Colonic mucosa (tissue), 4 donors: ENCODE data around the gene RBM17. TPM values are rescaled to one million over a fixed set of nuclear protein-coding genes. Genes with fewer than 3 reads are reported as not detected.

ENCODE experiments used
- DNase-seq: peaks from one replicate; pipeline ENCODE4 v3.0.0-alpha.2; 2020
- H3K27ac ChIP-seq: fragments of 200-600 bp; one replicate; pipeline ENCODE4 v1.8.0; 2021
- H3K27me3 ChIP-seq: fragments of 200-600 bp; one replicate; pipeline ENCODE4 v1.8.0; 2021
- H3K36me3 ChIP-seq: fragments of 200-600 bp; one replicate; pipeline ENCODE4 v1.8.0; 2021
- H3K4me1 ChIP-seq: fragments of 200-600 bp; one replicate; pipeline ENCODE4 v1.8.0; 2021; ENCODE audit warnings: mild to moderate bottlenecking
- H3K4me3 ChIP-seq: fragments of 200-600 bp; one replicate; pipeline ENCODE4 v1.8.0; 2021
- H3K9ac ChIP-seq, 2 donors: one replicate each; pipeline ENCODE4 v1.7.0; 2013; ENCODE audit warnings: control low read depth in 2 of 2, low read depth in 2 of 2, low read length in 2 of 2
- H3K9me3 ChIP-seq: fragments of 200-600 bp; one replicate; pipeline ENCODE4 v1.8.0; 2021
- CTCF ChIP-seq: fragments of 200-600 bp; IDR thresholded peaks from one replicate; pipeline ENCODE4 v1.8.0; 2022; ENCODE audit warnings: antibody characterized with exemption, mild to moderate bottlenecking
- intact Hi-C: fragments of 100-400 bp; cut with DNase I; formaldehyde crosslinking; loops from one replicate; pipeline ENCODE4 v1.14.1; 2022
- total RNA-seq, 2 donors: library from RNA; stranded (reverse); fragmentation: NEBNext Ultra II Directional in 1 of 2; extraction: Animal tissue kit (Norgen Biotek cat#: 25700) in 1 of 2; gene quantifications; one replicate each; pipeline ENCODE4 v1.2.1, GENCODE V29; 2021
- donor health status: healthy.
- donor health status: DM: no; HTN: no; CAD: no.
- donor health status: DM: no; HTN: no; CAD: no.

RBM17 gene
- total RNA-seq, 2 donors from 2014 or later = 80.3 to 110 TPM

- Histone ChIP-seq H3K36me3 (no peaks in the 10 kb centered on the region), H3K9ac (no peak overlapping the region), H3K27ac (no peak overlapping the region), H3K27me3 (no peaks in the 10 kb centered on the region), H3K4me1 (no peaks in the 10 kb centered on the region), H3K9me3 (no peaks in the 10 kb centered on the region), H3K4me3 (no peak overlapping the region)
- TF ChIP-seq CTCF = no peak
- no peak for DNase-seq
- intact Hi-C loops = loop anchor here (5.0 kb wide), 1 partner anchor 42 kb away; no protein-coding TSS in a partner anchor
Observed at GRCh38 chr10:6154566-6154965, 65.7 kb downstream of the RBM17 start.

DNA sequence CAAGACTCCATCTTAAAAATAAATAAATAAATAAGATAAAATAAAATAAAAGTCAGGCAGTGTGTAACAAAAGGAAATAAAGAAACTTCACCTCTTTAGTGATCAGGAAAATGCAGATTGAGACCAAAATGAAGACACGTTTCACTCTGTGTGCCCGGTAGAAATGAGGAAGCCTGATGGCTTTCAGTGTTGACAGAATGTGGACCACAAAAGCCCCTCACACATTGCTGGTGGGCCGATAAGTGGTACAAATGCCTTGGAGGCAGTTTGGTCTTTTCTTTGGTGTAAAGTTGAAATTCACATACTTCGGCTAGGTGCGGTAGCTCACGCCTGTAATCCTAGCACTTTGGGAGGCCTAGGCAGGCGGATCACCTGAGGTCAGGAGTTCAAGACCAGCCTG lies 69.4 kb downstream of the RBM17 start:
- Histone ChIP-seq H3K36me3 (no peaks in the 10 kb centered on the region), H3K4me1 (no peaks in the 10 kb centered on the region), H3K9me3 (no peaks in the 10 kb centered on the region), H3K27ac (no peak overlapping the region), H3K27me3 (no peaks in the 10 kb centered on the region), H3K9ac (no peak overlapping the region), H3K4me3 (no peak overlapping the region)
- intact Hi-C loops = no loop called here
- no peak for TF ChIP-seq CTCF
- DNase-seq = no peak

- no peak overlapping the region for H3K27ac ChIP-seq
- no peak for DNase-seq
- H3K36me3 ChIP-seq = no peaks in the 10 kb centered on the region
- no peaks in the 10 kb centered on the region for H3K4me1 ChIP-seq
- H3K27me3 ChIP-seq = no peaks in the 10 kb centered on the region
- no peak for TF ChIP-seq CTCF
- H3K4me3 ChIP-seq = no peak overlapping the region
- no peak overlapping the region for H3K9ac ChIP-seq
- intact Hi-C loops = loop anchor here (5.0 kb wide), 1 partner anchor 40 kb away; the partner anchor contains the start of gene PFKFB3
- no peaks in the 10 kb centered on the region for H3K9me3 ChIP-seq
Observed at GRCh38 chr10:6161921-6162320, 73.1 kb downstream of the RBM17 start.

GRCh38 chr10:6162589-6163356 lies 73.9 kb downstream of the RBM17 start:
- peak; percentile 43 for DNase-seq
- no peak for TF ChIP-seq CTCF
- H3K36me3 ChIP-seq = no peaks in the 10 kb centered on the region
- intact Hi-C loops = loop anchor here (5.0 kb wide), 1 partner anchor 40 kb away; the partner anchor contains the start of gene PFKFB3
- peak overlapping the region; percentile 86 for H3K27ac ChIP-seq
- no peaks in the 10 kb centered on the region for H3K4me1 ChIP-seq
- peak overlapping the region; percentile 69 for H3K4me3 ChIP-seq
- H3K9ac ChIP-seq = peak overlapping the region; percentile 55 to 57
- H3K27me3 ChIP-seq = no peaks in the 10 kb centered on the region
- no peaks in the 10 kb centered on the region for H3K9me3 ChIP-seq

- intact Hi-C loops = loop anchor here (5.0 kb wide), 1 partner anchor 39 kb away; the partner anchor contains the start of gene PFKFB3
- peak overlapping the region; percentile 86 for H3K27ac ChIP-seq
Observed at GRCh38 chr10:6163364-6164270, 74.8 kb downstream of the RBM17 start.

More at GRCh38 chr10:6163364-6164270, 74.8 kb downstream of the RBM17 start:
- DNase-seq = peak; percentile 88
- Histone ChIP-seq H3K9ac (peak overlapping the region; percentile 85 to 96), H3K9me3 (no peaks in the 10 kb centered on the region), H3K36me3 (no peaks in the 10 kb centered on the region), H3K4me3 (peak overlapping the region; percentile 69), H3K27me3 (no peaks in the 10 kb centered on the region), H3K4me1 (no peaks in the 10 kb centered on the region)
- TF ChIP-seq CTCF = no peak
